Mesenchymal stem cell (in vitro differentiated cells and primary cell): Measurements from ENCODE around the gene ECEL1.
"Not testable (repeated sequence)": the region's sequence is repeated elsewhere in the genome, so short reads cannot be mapped to it uniquely, and the experiment has no call there.

Experiments
- DNase-seq: peaks from one replicate; pipeline ENCODE4 v3.0.0-alpha.2; 2013
- H2AFZ ChIP-seq: one replicate; pipeline ENCODE4 v1.6.1; 2013; ENCODE audit warnings: low read depth, mild to moderate bottlenecking, control low read depth, inconsistent platforms, low read length, moderate library complexity
- H2AK5ac ChIP-seq: 2 replicates; pipeline ENCODE4 v1.6.1; 2013; ENCODE audit warnings: low read length, moderate library complexity, mild to moderate bottlenecking, inconsistent platforms; ENCODE audit not compliant: severe bottlenecking
- H2BK120ac ChIP-seq: one replicate; pipeline ENCODE4 v1.6.1; 2013; ENCODE audit warnings: low read depth, mild to moderate bottlenecking, inconsistent platforms, low read length, moderate library complexity
- H2BK12ac ChIP-seq, 2 experiments: one replicate each; pipeline ENCODE4 v1.6.1; 2013; ENCODE audit warnings: inconsistent platforms in 2 of 2, low read length in 2 of 2, mild to moderate bottlenecking in 2 of 2, moderate library complexity in 2 of 2, control low read depth in 1 of 2
- H2BK15ac ChIP-seq: one replicate; pipeline ENCODE4 v1.6.1; 2013; ENCODE audit warnings: mild to moderate bottlenecking, low read depth, inconsistent platforms; ENCODE audit not compliant: poor library complexity, severe bottlenecking
- H2BK5ac ChIP-seq: 2 replicates; pipeline ENCODE4 v1.6.1; 2013; ENCODE audit warnings: low read depth, mild to moderate bottlenecking, low read length, control low read depth, inconsistent platforms; ENCODE audit not compliant: poor library complexity, severe bottlenecking
- H3K14ac ChIP-seq, 2 experiments: one replicate each; pipeline ENCODE4 v1.6.1; 2013; ENCODE audit warnings: inconsistent platforms in 2 of 2, low read length in 2 of 2, control low read depth in 1 of 2, mild to moderate bottlenecking in 1 of 2, moderate library complexity in 1 of 2
- H3K18ac ChIP-seq, 2 experiments: one replicate each; pipeline ENCODE4 v1.6.1; 2013; ENCODE audit warnings: inconsistent platforms in 2 of 2, low read length in 2 of 2, control low read depth in 1 of 2, low read depth in 1 of 2, mild to moderate bottlenecking in 1 of 2
- H3K23ac ChIP-seq, 2 experiments: one replicate each; pipeline ENCODE4 v1.6.1; 2013; ENCODE audit warnings: inconsistent platforms in 2 of 2, low read length in 2 of 2, mild to moderate bottlenecking in 2 of 2, moderate library complexity in 2 of 2, control low read depth in 1 of 2
- H3K27ac ChIP-seq: 2 replicates; pipeline ENCODE4 v1.5.1; 2013; ENCODE audit warnings: mild to moderate bottlenecking, moderate library complexity, low read length, control low read depth, inconsistent platforms; ENCODE audit not compliant: poor library complexity, severe bottlenecking
- H3K27me3 ChIP-seq, 2 experiments: 2 replicates each; pipeline versions ENCODE4 v1.6.1 to v1.7.0; 2013; ENCODE audit warnings: low read length in 2 of 2, mild to moderate bottlenecking in 2 of 2, moderate library complexity in 2 of 2, control low read depth in 1 of 2, inconsistent platforms in 1 of 2; ENCODE audit not compliant: control insufficient read depth in 1 of 2, insufficient read depth in 1 of 2
- H3K36me3 ChIP-seq, 2 experiments: 2 replicates each; pipeline versions ENCODE4 v1.6.1 to v1.7.0; 2013; ENCODE audit warnings: low read length in 2 of 2, control low read depth in 1 of 2, inconsistent platforms in 1 of 2, low read depth in 1 of 2, mild to moderate bottlenecking in 1 of 2; ENCODE audit not compliant: insufficient read depth in 2 of 2, control insufficient read depth in 1 of 2
- H3K4ac ChIP-seq, 2 experiments: one replicate each; pipeline ENCODE4 v1.6.1; 2013; ENCODE audit warnings: inconsistent platforms in 2 of 2, low read length in 2 of 2, mild to moderate bottlenecking in 2 of 2, moderate library complexity in 2 of 2, control low read depth in 1 of 2, low read depth in 1 of 2
- H3K4me1 ChIP-seq: 2 replicates; pipeline ENCODE4 v1.6.1; 2013; ENCODE audit warnings: low read depth, low read length, control low read depth; ENCODE audit not compliant: control insufficient read depth, insufficient read depth
- H3K4me2 ChIP-seq: 2 replicates; pipeline ENCODE4 v1.6.1; 2013; ENCODE audit warnings: low read length, mild to moderate bottlenecking, inconsistent platforms; ENCODE audit not compliant: poor library complexity, severe bottlenecking
- H3K4me3 ChIP-seq, 2 experiments: 2 replicates each; pipeline versions ENCODE4 v1.5.1 to v1.7.0; 2013; ENCODE audit warnings: low read length in 2 of 2, mild to moderate bottlenecking in 2 of 2, control low read depth in 1 of 2, low read depth in 1 of 2; ENCODE audit not compliant: insufficient read depth in 1 of 2
- H3K79me1 ChIP-seq: replicated peaks from 2 replicates; pipeline ENCODE4 v1.6.1; 2013; ENCODE audit warnings: mild to moderate bottlenecking, control low read depth, low read length, inconsistent platforms; ENCODE audit not compliant: poor library complexity, severe bottlenecking
- H3K9ac ChIP-seq: 2 replicates; pipeline ENCODE4 v1.7.0; 2013; ENCODE audit warnings: mild to moderate bottlenecking, low read length, moderate library complexity
- H3K9me3 ChIP-seq: 2 replicates; pipeline ENCODE4 v1.7.0; 2013; ENCODE audit warnings: mild to moderate bottlenecking, low read length; ENCODE audit not compliant: control insufficient read depth
- H4K8ac ChIP-seq: one replicate; pipeline ENCODE4 v1.6.1; 2013; ENCODE audit warnings: inconsistent platforms, mild to moderate bottlenecking, low read length, moderate library complexity
- H4K91ac ChIP-seq: one replicate; pipeline ENCODE4 v1.6.1; 2013; ENCODE audit warnings: mild to moderate bottlenecking, low read length, inconsistent platforms
- WGBS: methylation state at CpG from one replicate; pipeline ENCODE4 v1.1.7; 2013; ENCODE audit warnings: mixed read lengths; 5-methylcytosine and 5-hydroxymethylcytosine counted together

ECEL1 gene

GRCh38 chr2:232433622-232434021 lies 54.0 kb downstream of the ECEL1 start:
- Histone ChIP-seq H3K27me3 (peaks cover 43 to 58% of the 10 kb centered on the region in 2 experiments), H4K91ac (peak overlapping the region; percentile 47)
- H2BK5ac ChIP-seq, H3K23ac ChIP-seq, H3K18ac ChIP-seq, H2AFZ ChIP-seq, H2BK15ac ChIP-seq, H3K79me1 ChIP-seq, H2AK5ac ChIP-seq, H3K4me2 ChIP-seq, DNase-seq, H3K14ac ChIP-seq, H3K4me3 ChIP-seq, H3K4me1 ChIP-seq, H3K27ac ChIP-seq, H3K9me3 ChIP-seq, H2BK12ac ChIP-seq, H2BK120ac ChIP-seq, H3K9ac ChIP-seq, H3K4ac ChIP-seq, H4K8ac ChIP-seq, H3K36me3 ChIP-seq: not testable (repeated sequence)
- WGBS, result 80% methylated on average over 8 of the region's 9 CpGs

GRCh38 chr2:232432598-232433184 lies 54.9 kb downstream of the ECEL1 start:
- H3K9ac ChIP-seq, result no peak overlapping the region
- no peak overlapping the region for H3K14ac ChIP-seq

GRCh38 chr2:232431705-232432590 lies 55.7 kb downstream of the ECEL1 start:
- H2AK5ac ChIP-seq, result no peak overlapping the region
- H3K18ac ChIP-seq, result no peak overlapping the region
- 89% methylated on average over 16 of the region's 16 CpGs for WGBS

More at GRCh38 chr2:232432598-232433184, 54.9 kb downstream of the ECEL1 start:
- no peak overlapping the region for H3K4ac ChIP-seq
- no peak overlapping the region for H3K18ac ChIP-seq
- H3K23ac ChIP-seq, result no peak overlapping the region
- H3K9me3 ChIP-seq, result no peaks in the 10 kb centered on the region
- H3K27ac ChIP-seq, result no peak overlapping the region
- peaks cover 34 to 51% of the 10 kb centered on the region in 2 experiments for H3K27me3 ChIP-seq
- no peaks in the 10 kb centered on the region for H3K79me1 ChIP-seq
- H2BK12ac ChIP-seq, result no peak overlapping the region
- H3K4me2 ChIP-seq, result no peak overlapping the region
- H3K36me3 ChIP-seq, result no peaks in the 10 kb centered on the region
- no peak overlapping the region for H2BK15ac ChIP-seq
- WGBS, result 65% methylated on average over 16 of the region's 16 CpGs
- H2BK120ac ChIP-seq, result no peak overlapping the region
- peaks cover 4% of the 10 kb centered on the region for H3K4me1 ChIP-seq
- no peak overlapping the region for H2BK5ac ChIP-seq
- DNase-seq, result no peak
- no peak overlapping the region for H2AK5ac ChIP-seq
- no peak overlapping the region for H3K4me3 ChIP-seq
- H4K91ac ChIP-seq, result no peak overlapping the region
- no peak overlapping the region for H2AFZ ChIP-seq
- H4K8ac ChIP-seq, result no peak overlapping the region

More at GRCh38 chr2:232431705-232432590, 55.7 kb downstream of the ECEL1 start:
- Histone ChIP-seq H3K9me3 (no peaks in the 10 kb centered on the region), H4K91ac (no peak overlapping the region), H3K23ac (no peak overlapping the region), H4K8ac (no peak overlapping the region), H3K27ac (no peak overlapping the region), H3K4me2 (no peak overlapping the region), H2AFZ (no peak overlapping the region), H3K9ac (no peak overlapping the region), H3K79me1 (no peaks in the 10 kb centered on the region), H2BK120ac (no peak overlapping the region), H3K4me3 (no peak overlapping the region), H3K4ac (no peak overlapping the region), H2BK12ac (no peak overlapping the region), H2BK15ac (no peak overlapping the region), H3K4me1 (peaks cover 4% of the 10 kb centered on the region), H3K36me3 (no peaks in the 10 kb centered on the region), H3K27me3 (peaks cover 27 to 43% of the 10 kb centered on the region in 2 experiments), H3K14ac (peak overlapping the region in 1 of 2 experiments; percentile 89), H2BK5ac (no peak overlapping the region)
- no peak for DNase-seq
